Upper lobe of left lung (tissue), 6 donors: ENCODE data around the gene MSANTD3. TPM values are rescaled to one million over a fixed set of nuclear protein-coding genes. Genes with fewer than 3 reads are reported as not detected.
A peak's percentile ranks its signal among the peaks of the same experiment; 100 is the strongest.

ENCODE experiments used
- ATAC-seq, 2 donors: fragments of 200-7000 bp; cut with Tn5 transposase; one replicate each; pipeline ENCODE4 v1.9.1; 2022; ENCODE audit warnings: mild to moderate bottlenecking in 2 of 2, moderate library complexity in 2 of 2; ENCODE audit not compliant: low FRiP score in 2 of 2
- DNase-seq, 2 donors: peaks; one replicate each; pipeline ENCODE4 v3.0.0-alpha.2; 2019 to 2020
- H3K27ac ChIP-seq, 4 donors: fragments of 200-600 bp; sonication (generic); one replicate each; pipeline ENCODE4 v1.5.1; 2016 to 2019
- H3K27me3 ChIP-seq, 4 donors: fragments of 200-600 bp; sonication (generic); one replicate each; pipeline ENCODE4 v1.5.1; 2017 to 2019
- H3K36me3 ChIP-seq, 4 donors: fragments of 200-600 bp; sonication (generic); one replicate each; pipeline ENCODE4 v1.5.1; 2016 to 2019
- H3K4me1 ChIP-seq, 4 donors: fragments of 200-600 bp; sonication (generic); one replicate each; pipeline ENCODE4 v1.5.1; 2018 to 2019
- H3K4me3 ChIP-seq, 4 donors: fragments of 200-600 bp; sonication (generic); one replicate each; pipeline ENCODE4 v1.5.1; 2017 to 2019; ENCODE audit warnings: mild to moderate bottlenecking in 2 of 4, moderate library complexity in 1 of 4
- H3K9me3 ChIP-seq, 4 donors: fragments of 200-600 bp; sonication (generic); one replicate each; pipeline ENCODE4 v1.5.1; 2018 to 2019
- EP300 ChIP-seq, 4 donors: sonication (generic); formaldehyde crosslinking; IDR thresholded peaks; one replicate each; pipeline ENCODE4 v1.5.1; 2017; ENCODE audit warnings: antibody characterized with exemption in 4 of 4, control low read depth in 2 of 4
- POLR2A ChIP-seq, 4 donors: fragments of 450-650 bp; IDR thresholded peaks; one replicate each; pipeline ENCODE4 v1.5.1; 2016 to 2017; ENCODE audit warnings: antibody characterized with exemption in 4 of 4, mild to moderate bottlenecking in 2 of 4
- POLR2AphosphoS5 ChIP-seq, 2 donors: sonication (generic); formaldehyde crosslinking; IDR thresholded peaks; one replicate each; pipeline ENCODE4 v1.5.1; 2017; ENCODE audit warnings: antibody characterized with exemption in 2 of 2
- WGBS, 2 donors: methylation state at CpG; one replicate each; pipeline ENCODE4 v1.1.5; 2017 to 2018; 5-methylcytosine and 5-hydroxymethylcytosine counted together
- total RNA-seq, 6 donors: library from RNA; depleted of rRNA in 4 of 6; stranded (reverse); fragments of >200 nt in 4 of 6; gene quantifications; one replicate each; pipeline versions ENCODE4 v1.1.0 to v1.2.1, GENCODE V29; 2016 to 2021
- TF ChIP-seq, protein P1 (sequence below), 6 experiments: fragments of 450-650 bp in 4 of 6; fragments of 200-600 bp in 2 of 6; sonication (generic) in 2 of 6; IDR thresholded peaks; one replicate each; pipeline ENCODE4 v1.5.1; 2016 to 2019; ENCODE audit warnings: antibody characterized with exemption in 6 of 6
- donor health status: DM: no; HTN: no; CAD: no; lungs with moderate emphysema.
- donor health status: DM: no; HTN: yes; CAD: no; lungs with severe emphysema.

MSANTD3 gene
- total RNA-seq, 6 donors from 2014 or later = 13.6 to 28.3 (median 23.0) TPM

DNA sequence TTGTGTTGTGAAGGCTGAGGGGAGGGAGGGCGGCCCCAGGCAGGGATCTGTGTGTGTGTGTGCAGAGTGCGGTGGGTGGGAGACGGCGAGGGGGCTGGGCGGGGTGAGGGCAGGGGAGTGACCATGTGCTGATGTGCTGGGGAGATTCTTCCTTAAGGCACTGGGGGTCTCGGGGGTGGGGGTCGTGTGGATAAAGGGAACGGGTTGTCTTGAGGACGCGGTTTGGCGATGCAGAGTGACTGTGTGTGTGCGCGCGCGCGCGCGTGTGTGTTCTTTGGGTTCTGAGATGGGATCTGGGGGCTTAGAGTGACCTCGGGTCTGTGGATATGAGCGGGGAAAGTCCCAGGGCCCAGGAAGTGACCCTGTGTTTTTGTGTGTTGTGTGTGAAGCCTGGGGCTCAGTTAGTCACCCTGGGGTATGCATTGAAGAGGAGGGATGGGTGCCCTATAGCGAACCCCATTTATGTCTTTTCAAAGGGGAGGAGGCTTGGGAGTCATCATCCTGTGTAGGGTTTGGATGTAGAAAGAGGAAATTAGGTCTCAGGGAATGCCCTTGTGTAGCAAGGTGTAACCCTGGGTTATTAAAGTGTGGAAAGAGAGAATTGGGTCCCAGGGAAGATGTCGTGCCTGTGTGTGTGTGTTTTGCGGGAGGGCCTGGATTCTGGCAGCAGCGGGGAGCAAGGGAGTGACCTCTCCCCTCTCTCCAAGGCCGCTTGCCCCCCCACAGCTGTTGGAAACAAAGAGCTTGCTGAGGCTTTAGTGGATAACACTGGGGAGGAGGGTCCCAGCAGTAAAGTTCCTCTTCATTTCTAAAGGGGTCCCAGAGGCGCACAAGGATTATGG lies 47.4 kb downstream of the MSANTD3 start:
- H3K4me3 ChIP-seq = peak overlapping the region; percentile 11 to 66 (median 48)
- no peaks in the 10 kb centered on the region for H3K36me3 ChIP-seq
- DNase-seq = peak in 1 of 2 donors; percentile 82
- ATAC-seq = peak in 1 of 2 donors; percentile 29
- H3K9me3 ChIP-seq = no peaks in the 10 kb centered on the region
- no peak overlapping the region for H3K27ac ChIP-seq
- H3K27me3 ChIP-seq = peaks cover 0 to 14% (median 6%) of the 10 kb centered on the region in 4 donors
- TF ChIP-seq, protein P1, sequence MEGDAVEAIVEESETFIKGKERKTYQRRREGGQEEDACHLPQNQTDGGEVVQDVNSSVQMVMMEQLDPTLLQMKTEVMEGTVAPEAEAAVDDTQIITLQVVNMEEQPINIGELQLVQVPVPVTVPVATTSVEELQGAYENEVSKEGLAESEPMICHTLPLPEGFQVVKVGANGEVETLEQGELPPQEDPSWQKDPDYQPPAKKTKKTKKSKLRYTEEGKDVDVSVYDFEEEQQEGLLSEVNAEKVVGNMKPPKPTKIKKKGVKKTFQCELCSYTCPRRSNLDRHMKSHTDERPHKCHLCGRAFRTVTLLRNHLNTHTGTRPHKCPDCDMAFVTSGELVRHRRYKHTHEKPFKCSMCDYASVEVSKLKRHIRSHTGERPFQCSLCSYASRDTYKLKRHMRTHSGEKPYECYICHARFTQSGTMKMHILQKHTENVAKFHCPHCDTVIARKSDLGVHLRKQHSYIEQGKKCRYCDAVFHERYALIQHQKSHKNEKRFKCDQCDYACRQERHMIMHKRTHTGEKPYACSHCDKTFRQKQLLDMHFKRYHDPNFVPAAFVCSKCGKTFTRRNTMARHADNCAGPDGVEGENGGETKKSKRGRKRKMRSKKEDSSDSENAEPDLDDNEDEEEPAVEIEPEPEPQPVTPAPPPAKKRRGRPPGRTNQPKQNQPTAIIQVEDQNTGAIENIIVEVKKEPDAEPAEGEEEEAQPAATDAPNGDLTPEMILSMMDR (IDR thresholded peaks at IDR 0.05) = no peak
- TF ChIP-seq POLR2AphosphoS5 (IDR thresholded peaks at IDR 0.05) (no peak), POLR2A (IDR thresholded peaks at IDR 0.05) (no peak)
- H3K4me1 ChIP-seq = peaks cover 6 to 21% (median 8%) of the 10 kb centered on the region in 4 donors
- WGBS, 2 donors = 35 to 51% methylated on average over 21 to 25 of the region's 26 CpGs

DNA sequence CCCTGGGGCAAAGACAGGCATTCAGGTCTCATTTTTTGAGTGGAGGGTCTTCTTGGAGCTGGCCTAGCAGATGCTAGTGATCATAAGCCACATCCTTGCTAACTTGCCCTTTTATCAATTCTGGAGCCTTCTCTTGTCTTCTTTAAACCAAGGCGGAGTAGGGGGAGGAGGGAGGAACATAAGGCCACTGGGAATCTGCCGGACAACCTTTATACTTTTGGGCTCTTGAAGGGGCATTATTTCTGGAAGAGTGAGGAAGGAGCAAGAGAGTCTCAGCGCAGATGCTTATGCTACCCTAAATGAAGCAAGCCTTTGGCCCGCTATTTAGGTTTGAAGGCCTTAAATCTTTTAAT lies 48.0 kb downstream of the MSANTD3 start:
- TF ChIP-seq POLR2AphosphoS5 (IDR thresholded peaks at IDR 0.05) (no peak), POLR2A (IDR thresholded peaks at IDR 0.05) (no peak), EP300 (IDR thresholded peaks at IDR 0.05) (no peak)
- TF ChIP-seq, protein P1 (IDR thresholded peaks at IDR 0.05) = no peak
- no peaks in the 10 kb centered on the region for H3K36me3 ChIP-seq
- no peak overlapping the region for H3K27ac ChIP-seq
- peaks cover 6 to 21% (median 8%) of the 10 kb centered on the region in 4 donors for H3K4me1 ChIP-seq
- 92 to 93% methylated on average over 4 of the region's 4 CpGs for WGBS, 2 donors
- no peaks in the 10 kb centered on the region for H3K9me3 ChIP-seq
- H3K27me3 ChIP-seq = peaks cover 0 to 14% (median 6%) of the 10 kb centered on the region in 4 donors
- no peak for ATAC-seq
- H3K4me3 ChIP-seq = no peak overlapping the region
- DNase-seq = no peak

DNA sequence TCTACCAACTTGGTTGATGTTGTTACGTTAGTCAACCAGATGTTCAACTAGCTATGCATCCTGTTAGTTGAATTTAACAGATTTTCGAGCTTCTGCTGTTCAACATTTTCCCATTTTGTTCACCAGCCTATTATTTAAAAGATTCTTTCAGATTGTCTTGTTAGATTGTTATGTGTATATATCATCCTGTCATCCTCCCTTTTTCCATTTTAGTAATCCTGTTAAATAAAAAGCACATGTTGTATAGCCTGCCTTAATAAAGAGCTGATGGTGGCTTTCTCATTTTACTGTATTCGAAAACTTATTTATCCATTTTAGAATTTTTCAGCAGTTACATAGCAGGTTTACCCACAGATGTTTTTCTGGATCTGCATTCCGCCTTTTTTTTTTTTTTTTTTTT lies 50.3 kb downstream of the MSANTD3 start:
- ATAC-seq (no peak), DNase-seq (no peak)
- peaks cover 0 to 14% (median 6%) of the 10 kb centered on the region in 4 donors for H3K27me3 ChIP-seq
- WGBS, 2 donors = 95 to 96% methylated on average over 4 of the region's 4 CpGs
- no peaks in the 10 kb centered on the region for H3K36me3 ChIP-seq
- no peak for TF ChIP-seq EP300 (IDR thresholded peaks at IDR 0.05)
- no peak for TF ChIP-seq POLR2AphosphoS5 (IDR thresholded peaks at IDR 0.05)
- TF ChIP-seq, protein P1 (IDR thresholded peaks at IDR 0.05) = no peak
- TF ChIP-seq POLR2A (IDR thresholded peaks at IDR 0.05) = no peak
- peaks cover 6 to 21% (median 8%) of the 10 kb centered on the region in 4 donors for H3K4me1 ChIP-seq
- H3K27ac ChIP-seq = no peak overlapping the region
- H3K9me3 ChIP-seq = no peaks in the 10 kb centered on the region
- H3K4me3 ChIP-seq = no peak overlapping the region

DNA sequence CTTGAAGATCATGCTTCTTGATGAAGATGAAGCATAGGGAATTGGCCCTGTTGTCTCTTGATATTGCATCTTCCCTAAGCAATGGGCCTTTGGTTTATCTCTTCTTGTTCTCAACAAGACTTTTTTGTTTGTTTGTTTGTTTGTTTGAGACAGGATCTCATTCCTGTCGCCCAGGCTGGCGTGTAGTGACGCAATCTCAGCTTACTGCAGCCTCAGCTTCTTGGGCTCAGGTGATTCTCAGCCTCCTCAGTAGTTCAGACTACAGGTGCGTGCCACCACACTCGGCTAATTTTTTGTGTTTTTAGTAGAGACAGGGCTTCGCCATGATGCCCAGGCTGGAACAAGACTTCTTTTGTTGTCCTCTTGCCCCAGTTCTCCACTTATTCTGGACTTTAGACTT lies 51.2 kb downstream of the MSANTD3 start:
- Histone ChIP-seq H3K27me3 (peaks cover 0 to 9% (median 3%) of the 10 kb centered on the region in 4 donors), H3K4me1 (peaks cover 3 to 14% (median 8%) of the 10 kb centered on the region in 4 donors), H3K36me3 (no peaks in the 10 kb centered on the region), H3K9me3 (no peaks in the 10 kb centered on the region), H3K4me3 (no peak overlapping the region), H3K27ac (no peak overlapping the region)
- DNase-seq = no peak
- TF ChIP-seq POLR2AphosphoS5 (IDR thresholded peaks at IDR 0.05) (no peak), POLR2A (IDR thresholded peaks at IDR 0.05) (no peak), EP300 (IDR thresholded peaks at IDR 0.05) (no peak)
- TF ChIP-seq, protein P1 (IDR thresholded peaks at IDR 0.05) = no peak
- no peak for ATAC-seq
- 91 to 95% methylated on average over 6 of the region's 6 CpGs for WGBS, 2 donors
